Panc1 (cell line): Measurements from ENCODE around the gene RAB18.

Experiments used
- CTCF ChIP-seq: fragments of 450-650 bp; IDR thresholded peaks from 2 replicates; pipeline ENCODE4 v1.5.1; 2017; ENCODE audit warnings: mild to moderate bottlenecking
- POLR2AphosphoS5 ChIP-seq: IDR thresholded peaks from 2 replicates; pipeline ENCODE4 v1.6.1; 2012; ENCODE audit warnings: mild to moderate bottlenecking, low read depth, low read length, moderate library complexity
- REST ChIP-seq, 2 experiments: IDR thresholded peaks; 2 replicates each; pipeline ENCODE4 v1.6.1; 2011 to 2012; ENCODE audit warnings: low read depth in 2 of 2, control low read depth in 1 of 2, low read length in 1 of 2, mild to moderate bottlenecking in 1 of 2, moderate library complexity in 1 of 2; ENCODE audit not compliant: insufficient read depth in 1 of 2
- TCF7L2 ChIP-seq: IDR thresholded peaks from 2 replicates; pipeline ENCODE4 v1.6.1; 2011; ENCODE audit warnings: mild to moderate bottlenecking, low read depth, low read length, inconsistent platforms

GRCh38 chr10:27518261-27518660 is 14.2 kb downstream of the RAB18 start:
- TF ChIP-seq CTCF (no peak), REST (IDR thresholded peaks at IDR 0.05; ENCODE audit: insufficient read depth in 1 of 2, low read depth in 2 of 2, low read length in 1 of 2) (no peak), POLR2AphosphoS5 (no peak), TCF7L2 (no peak)
